HT-29 (cell line): ENCODE results near the gene PTPRT. TPM values are rescaled to one million over a fixed set of nuclear protein-coding genes. Genes with fewer than 3 reads are reported as not detected.
A peak's percentile ranks its signal among the peaks of the same experiment; 100 is the strongest.

ENCODE experiments used
- DNase-seq: peaks from one replicate; pipeline ENCODE4 v3.0.0-alpha.2; 2015; ENCODE audit warnings: low spot score
- total RNA-seq: library from RNA; depleted of rRNA; stranded (reverse); fragments of >200 nt; shearing (Covaris generic); gene quantifications from 2 replicates; pipeline ENCODE4 v1.2.3, GENCODE V29; 2014

Gene PTPRT
- total RNA-seq, 1 experiment from 2014 or later: not detected

GRCh38 chr20:42837456-42837855 lies 352.2 kb downstream of the PTPRT start:
- DNase-seq: no peak

- DNase-seq: no peak
These were observed 353.4 kb downstream of the PTPRT start for GRCh38 chr20:42836339-42836738.

- DNase-seq: no peak
These were observed 381.8 kb downstream of the PTPRT start for GRCh38 chr20:42807876-42808275.

GRCh38 chr20:42795111-42795695 lies 394.5 kb downstream of the PTPRT start:
- DNase-seq: no peak

- no peak for DNase-seq
These were observed 397.7 kb downstream of the PTPRT start for GRCh38 chr20:42792052-42792451.

GRCh38 chr20:42790111-42790510 lies 399.6 kb downstream of the PTPRT start:
- no peak for DNase-seq

- no peak for DNase-seq
These were observed 401.0 kb downstream of the PTPRT start for GRCh38 chr20:42788707-42789106.

GRCh38 chr20:42785041-42785440 lies 404.7 kb downstream of the PTPRT start:
- DNase-seq: no peak

GRCh38 chr20:42779216-42779615 lies 410.5 kb downstream of the PTPRT start:
- DNase-seq: no peak

- DNase-seq: no peak
These were observed 413.8 kb downstream of the PTPRT start for GRCh38 chr20:42775866-42776265.

GRCh38 chr20:42775037-42775436 lies 414.7 kb downstream of the PTPRT start:
- peak; percentile 3 for DNase-seq

- DNase-seq: no peak
These were observed 426.7 kb downstream of the PTPRT start for GRCh38 chr20:42763015-42763414.

GRCh38 chr20:42756991-42757390 lies 432.7 kb downstream of the PTPRT start:
- no peak for DNase-seq

GRCh38 chr20:42754706-42755105 lies 435.0 kb downstream of the PTPRT start:
- no peak for DNase-seq

- DNase-seq: no peak
These were observed 437.1 kb downstream of the PTPRT start for GRCh38 chr20:42752620-42753019.

GRCh38 chr20:42749556-42749955 lies 440.1 kb downstream of the PTPRT start:
- no peak for DNase-seq

GRCh38 chr20:42747765-42748411 lies 441.8 kb downstream of the PTPRT start:
- no peak for DNase-seq

- DNase-seq: no peak
These were observed 444.8 kb downstream of the PTPRT start for GRCh38 chr20:42744756-42745465.

- DNase-seq: no peak
These were observed 446.8 kb downstream of the PTPRT start for GRCh38 chr20:42742926-42743325.

GRCh38 chr20:42741906-42742305 lies 447.8 kb downstream of the PTPRT start:
- DNase-seq: no peak

- DNase-seq: no peak
These were observed 449.4 kb downstream of the PTPRT start for GRCh38 chr20:42740226-42740870.

GRCh38 chr20:42739683-42740082 lies 450.0 kb downstream of the PTPRT start:
- no peak for DNase-seq
